Parathyroid adenoma (tissue), 2 donors: ENCODE measurements around the gene XPOT.

Source experiments
- H2AFZ ChIP-seq: fragments of 300-600 bp; sonication (generic); one replicate; pipeline ENCODE4 v1.7.0; 2017; ENCODE audit warnings: antibody characterized with exemption, mild to moderate bottlenecking
- H3K27ac ChIP-seq: fragments of 300-600 bp; sonication (generic); one replicate; pipeline ENCODE4 v1.7.0; 2017
- H3K27me3 ChIP-seq: fragments of 300-600 bp; sonication (generic); one replicate; pipeline ENCODE4 v1.7.0; 2017; ENCODE audit warnings: low read length; ENCODE audit not compliant: control insufficient read depth, insufficient read depth
- H3K36me3 ChIP-seq: fragments of 300-600 bp; sonication (generic); one replicate; pipeline ENCODE4 v1.7.0; 2017; ENCODE audit warnings: low read length; ENCODE audit not compliant: control insufficient read depth, insufficient read depth
- H3K4me1 ChIP-seq: fragments of 300-600 bp; sonication (generic); one replicate; pipeline ENCODE4 v1.7.0; 2017; ENCODE audit warnings: control low read depth
- H3K4me2 ChIP-seq: fragments of 300-600 bp; sonication (generic); one replicate; pipeline ENCODE4 v1.7.0; 2017; ENCODE audit warnings: low read length
- H3K4me3 ChIP-seq: fragments of 300-600 bp; sonication (generic); one replicate; pipeline ENCODE4 v1.7.0; 2017; ENCODE audit warnings: low read depth, low read length
- H3K79me2 ChIP-seq: fragments of 300-600 bp; sonication (generic); one replicate; pipeline ENCODE4 v1.7.0; 2017; ENCODE audit warnings: control low read depth
- H3K9ac ChIP-seq: fragments of 300-600 bp; sonication (generic); one replicate; pipeline ENCODE4 v1.7.0; 2017; ENCODE audit warnings: mild to moderate bottlenecking
- H3K9me3 ChIP-seq: fragments of 300-600 bp; sonication (generic); one replicate; pipeline ENCODE4 v1.7.0; 2017; ENCODE audit warnings: low read length; ENCODE audit not compliant: control insufficient read depth
- TF ChIP-seq, protein P1 (sequence below): fragments of 300-600 bp; sonication (generic); IDR thresholded peaks from one replicate; pipeline ENCODE4 v1.7.0; 2017; ENCODE audit warnings: antibody characterized with exemption, mild to moderate bottlenecking
- donor health status: primary hyperparathyroidism.

The XPOT gene

GRCh38 chr12:64497903-64498302 lies 93.7 kb downstream of the XPOT start:
- no peak overlapping the region for H2AFZ ChIP-seq
- H3K27ac ChIP-seq = no peak overlapping the region
- no peaks in the 10 kb centered on the region for H3K9me3 ChIP-seq
- no peaks in the 10 kb centered on the region for H3K27me3 ChIP-seq
- H3K4me1 ChIP-seq = no peaks in the 10 kb centered on the region
- no peaks in the 10 kb centered on the region for H3K79me2 ChIP-seq
- H3K36me3 ChIP-seq = no peaks in the 10 kb centered on the region
- TF ChIP-seq, protein P1, sequence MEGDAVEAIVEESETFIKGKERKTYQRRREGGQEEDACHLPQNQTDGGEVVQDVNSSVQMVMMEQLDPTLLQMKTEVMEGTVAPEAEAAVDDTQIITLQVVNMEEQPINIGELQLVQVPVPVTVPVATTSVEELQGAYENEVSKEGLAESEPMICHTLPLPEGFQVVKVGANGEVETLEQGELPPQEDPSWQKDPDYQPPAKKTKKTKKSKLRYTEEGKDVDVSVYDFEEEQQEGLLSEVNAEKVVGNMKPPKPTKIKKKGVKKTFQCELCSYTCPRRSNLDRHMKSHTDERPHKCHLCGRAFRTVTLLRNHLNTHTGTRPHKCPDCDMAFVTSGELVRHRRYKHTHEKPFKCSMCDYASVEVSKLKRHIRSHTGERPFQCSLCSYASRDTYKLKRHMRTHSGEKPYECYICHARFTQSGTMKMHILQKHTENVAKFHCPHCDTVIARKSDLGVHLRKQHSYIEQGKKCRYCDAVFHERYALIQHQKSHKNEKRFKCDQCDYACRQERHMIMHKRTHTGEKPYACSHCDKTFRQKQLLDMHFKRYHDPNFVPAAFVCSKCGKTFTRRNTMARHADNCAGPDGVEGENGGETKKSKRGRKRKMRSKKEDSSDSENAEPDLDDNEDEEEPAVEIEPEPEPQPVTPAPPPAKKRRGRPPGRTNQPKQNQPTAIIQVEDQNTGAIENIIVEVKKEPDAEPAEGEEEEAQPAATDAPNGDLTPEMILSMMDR = no peak
- no peak overlapping the region for H3K9ac ChIP-seq
- H3K4me3 ChIP-seq = no peak overlapping the region
- no peak overlapping the region for H3K4me2 ChIP-seq

DNA sequence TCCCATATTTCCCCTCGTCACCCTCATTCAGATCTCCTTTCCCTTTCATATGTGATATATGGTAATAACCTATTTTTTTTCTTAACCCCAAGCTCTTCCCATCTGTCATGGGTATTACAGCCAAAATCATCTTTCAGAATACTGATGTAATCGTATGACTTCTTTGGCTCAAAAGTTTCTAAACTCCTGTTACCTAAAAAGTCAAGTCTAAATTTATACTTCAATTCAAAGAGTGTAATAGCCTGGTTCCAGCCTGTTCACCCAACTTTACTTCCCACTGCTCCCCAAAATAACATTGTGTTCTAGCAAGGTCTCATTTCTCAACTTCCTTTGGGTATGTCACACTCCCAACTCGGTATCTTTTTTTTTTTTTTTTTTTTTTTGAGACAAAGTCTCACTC lies 96.2 kb downstream of the XPOT start:
- Histone ChIP-seq H2AFZ (no peak overlapping the region), H3K4me2 (no peak overlapping the region), H3K36me3 (no peaks in the 10 kb centered on the region), H3K79me2 (no peaks in the 10 kb centered on the region), H3K9ac (no peak overlapping the region), H3K27ac (no peak overlapping the region), H3K4me1 (no peaks in the 10 kb centered on the region), H3K9me3 (no peaks in the 10 kb centered on the region), H3K27me3 (no peaks in the 10 kb centered on the region), H3K4me3 (no peak overlapping the region)
- TF ChIP-seq, protein P1 = no peak
